Measurements from ENCODE around the gene PCSK2. TPM values are rescaled to one million over a fixed set of nuclear protein-coding genes. Genes with fewer than 3 reads are reported as not detected.
A peak's percentile ranks its signal among the peaks of the same experiment; 100 is the strongest.

PCSK2 gene
- total RNA-seq, 6 experiments from 2014 or later, result not detected

GRCh38 chr20:17530716-17531664 is 304.1 kb downstream of the PCSK2 start, which contains the start of gene BFSP1:
Gene BFSP1 (minus strand): TSS chr20:17531379. CDS start chr20:17531329, 50 bp downstream.
- Mint-ChIP-seq H3K4me1 (ENCODE audit: low read depth) (peaks cover 20% of the 10 kb centered on the region), H3K27ac (peak within 1 kb of the TSS; percentile 82), H3K27me3 (ENCODE audit: insufficient read depth) (peaks cover 5% of the 10 kb centered on the region), H3K9me3 (no peaks in the 10 kb centered on the region), H3K36me3 (ENCODE audit: low read depth) (no peaks in the 10 kb centered on the region), H3K4me3 (peak within 1 kb of the TSS; percentile 90)
- no peak for TF ChIP-seq CTCF (IDR thresholded peaks at IDR 0.05)
- peak; percentile 32 for DNase-seq

- no peak for TF ChIP-seq CTCF (IDR thresholded peaks at IDR 0.05)
- Mint-ChIP-seq H3K36me3 (ENCODE audit: low read depth) (no peaks in the 10 kb centered on the region), H3K9me3 (no peaks in the 10 kb centered on the region), H3K27me3 (ENCODE audit: insufficient read depth) (peaks cover 3% of the 10 kb centered on the region), H3K4me3 (peak overlapping the region; percentile 90), H3K4me1 (ENCODE audit: low read depth) (peaks cover 22% of the 10 kb centered on the region), H3K27ac (peak overlapping the region; percentile 82)
- no peak for DNase-seq
These were observed 304.8 kb downstream of the PCSK2 start for GRCh38 chr20:17531665-17532025.

GRCh38 chr20:17533396-17533795 is 306.6 kb downstream of the PCSK2 start:
- no peaks in the 10 kb centered on the region for H3K36me3 Mint-ChIP-seq (ENCODE audit: low read depth)
- peak; percentile 44 for DNase-seq
- H3K27me3 Mint-ChIP-seq (ENCODE audit: insufficient read depth), result no peaks in the 10 kb centered on the region
- no peak overlapping the region; the same call in 1 of the 2 replicates for H3K27ac Mint-ChIP-seq
- H3K4me1 Mint-ChIP-seq (ENCODE audit: low read depth), result peaks cover 31% of the 10 kb centered on the region
- H3K4me3 Mint-ChIP-seq, result no peak overlapping the region
- no peak for TF ChIP-seq CTCF (IDR thresholded peaks at IDR 0.05)
- no peaks in the 10 kb centered on the region for H3K9me3 Mint-ChIP-seq

- no peak overlapping the region for H3K27ac Mint-ChIP-seq
- H3K4me1 Mint-ChIP-seq (ENCODE audit: low read depth), result peaks cover 31% of the 10 kb centered on the region
- no peak for TF ChIP-seq CTCF (IDR thresholded peaks at IDR 0.05)
- no peaks in the 10 kb centered on the region for H3K9me3 Mint-ChIP-seq
- no peak overlapping the region for H3K4me3 Mint-ChIP-seq
- H3K27me3 Mint-ChIP-seq (ENCODE audit: insufficient read depth), result no peaks in the 10 kb centered on the region
- no peak for DNase-seq
- no peaks in the 10 kb centered on the region for H3K36me3 Mint-ChIP-seq (ENCODE audit: low read depth)
These were observed 307.2 kb downstream of the PCSK2 start for GRCh38 chr20:17534077-17534476.

All from HFFc6 (cell line).